Stimulated activated naive CD4-positive, alpha-beta T cell treated with Interleukin-2 at 50 U/mL for 16 hours (primary cell): ENCODE results near the gene MYO18A.

Source experiments
- DNase-seq: peaks from one replicate; lab custom pipeline; 2025; lab: John Stamatoyannopoulos, UW

Gene MYO18A

DNA sequence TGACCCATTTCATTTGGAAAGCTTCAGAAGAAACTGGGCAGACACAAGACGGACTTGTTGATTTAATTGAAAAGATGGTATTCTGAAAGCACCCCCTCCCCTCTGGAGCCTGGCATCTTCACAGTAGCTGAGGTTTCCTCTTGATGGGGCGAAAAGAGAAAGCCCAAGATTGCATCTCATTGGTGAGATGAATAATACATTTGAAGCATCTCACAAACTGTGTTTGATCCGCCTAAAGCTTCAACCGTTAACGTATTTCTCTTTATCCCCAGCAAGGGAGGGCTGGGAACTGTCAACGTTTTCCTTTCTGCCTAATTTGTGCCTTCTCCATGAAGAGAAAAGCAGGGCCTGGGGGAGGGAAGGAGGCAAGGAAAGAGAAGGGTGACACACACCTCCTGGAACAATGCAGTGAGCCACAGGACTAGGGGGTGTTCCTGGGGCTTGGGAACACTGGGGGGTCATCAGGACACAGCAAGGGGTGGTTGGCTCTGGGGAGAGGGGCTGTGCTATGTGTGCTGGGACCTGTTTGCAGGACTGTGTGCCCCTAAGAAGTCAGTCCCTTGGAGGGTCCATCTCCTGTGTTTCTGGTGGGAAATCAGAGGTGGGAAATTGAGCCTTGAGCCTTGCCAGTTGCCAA lies 155.8 kb downstream of the MYO18A start:
- no peak for DNase-seq

DNA sequence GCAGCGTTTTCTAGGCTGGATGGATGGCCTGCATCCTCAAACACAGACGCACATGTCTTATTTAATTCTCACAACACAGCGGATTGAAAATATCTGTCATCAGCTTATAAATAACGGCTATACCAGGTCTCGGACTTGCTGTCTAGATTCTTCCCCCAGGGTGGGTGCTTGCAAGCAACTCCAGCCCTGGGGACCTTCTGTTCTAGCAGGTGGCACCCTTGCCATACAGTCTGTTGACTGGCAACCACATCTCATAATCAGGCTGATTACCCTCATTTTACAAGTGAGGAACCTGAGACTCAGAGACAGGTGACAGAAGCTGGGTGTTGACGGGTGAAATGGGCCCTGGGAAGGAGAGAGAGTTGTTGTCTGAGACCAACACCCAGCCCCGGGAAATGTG lies 158.1 kb downstream of the MYO18A start:
- DNase-seq = no peak

DNA sequence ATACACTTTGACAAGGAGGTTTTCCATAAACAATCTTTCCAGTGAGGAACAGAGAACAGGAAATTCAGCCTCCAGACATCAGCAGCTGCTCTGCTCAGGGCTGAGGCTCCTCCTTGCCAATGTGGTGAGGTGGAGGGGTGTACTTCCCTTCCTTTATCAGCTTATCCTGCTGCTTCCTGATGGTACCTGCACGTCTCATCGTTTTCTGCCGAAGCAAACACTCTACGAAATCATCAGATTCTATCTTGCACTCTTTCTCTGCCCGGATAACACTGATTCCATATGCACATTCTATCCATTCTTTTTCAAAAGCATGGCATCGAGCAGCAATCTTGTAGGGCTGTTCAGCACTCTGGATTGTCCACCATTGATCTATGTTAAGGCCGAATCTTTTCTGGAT lies 159.0 kb downstream of the MYO18A start:
- no peak for DNase-seq
